Ascending aorta (tissue), 2 donors: ENCODE data around the gene UBE2F. TPM values are rescaled to one million over a fixed set of nuclear protein-coding genes. Genes with fewer than 3 reads are reported as not detected.

Experiments used
- DNase-seq, 2 donors: peaks; one replicate each; pipeline ENCODE4 v3.0.0-alpha.2; 2019; ENCODE audit warnings: low spot score in 2 of 2
- H3K27ac ChIP-seq, 2 donors: fragments of 200-600 bp; sonication (generic); one replicate each; pipeline ENCODE4 v1.5.1; 2016 to 2017; ENCODE audit warnings: mild to moderate bottlenecking in 1 of 2
- H3K27me3 ChIP-seq: fragments of 200-600 bp; sonication (generic); one replicate; pipeline ENCODE4 v1.5.1; 2017
- H3K36me3 ChIP-seq, 2 donors: fragments of 200-600 bp; sonication (generic); one replicate each; pipeline ENCODE4 v1.5.1; 2016
- H3K4me1 ChIP-seq, 2 donors: fragments of 200-600 bp; sonication (generic); one replicate each; pipeline ENCODE4 v1.5.1; 2016 to 2017; ENCODE audit warnings: mild to moderate bottlenecking in 1 of 2
- H3K4me3 ChIP-seq, 2 donors: fragments of 200-600 bp; sonication (generic); one replicate each; pipeline ENCODE4 v1.5.1; 2016 to 2017; ENCODE audit warnings: mild to moderate bottlenecking in 1 of 2
- H3K9me3 ChIP-seq, 2 donors: fragments of 200-600 bp; sonication (generic); one replicate each; pipeline ENCODE4 v1.5.1; 2016
- CTCF ChIP-seq, 3 experiments: fragments of 200-600 bp in 2 of 3; fragments of 450-650 bp in 1 of 3; sonication (generic) in 2 of 3; IDR thresholded peaks; one replicate each; pipeline ENCODE4 v1.5.1; 2016 to 2019; ENCODE audit warnings: antibody characterized with exemption in 3 of 3, mild to moderate bottlenecking in 1 of 3, moderate library complexity in 1 of 3
- intact Hi-C: fragments of 100-400 bp; cut with DNase I; formaldehyde crosslinking; loops from one replicate; pipeline ENCODE4 v1.15.1; 2023
- total RNA-seq: library from RNA; depleted of rRNA; stranded (reverse); fragments of >200 nt; gene quantifications from one replicate; pipeline ENCODE4 v1.1.0, GENCODE V29; 2016

The UBE2F gene
- total RNA-seq, 1 donor from 2014 or later: 50.7 TPM

GRCh38 chr2:238090887-238091286, 124.1 kb downstream of the UBE2F start:
- no peaks in the 10 kb centered on the region for H3K27me3 ChIP-seq
- H3K27ac ChIP-seq: no peak overlapping the region
- TF ChIP-seq CTCF (IDR thresholded peaks at IDR 0.05): no peak
- H3K4me3 ChIP-seq: no peak overlapping the region
- no peak for DNase-seq
- no peaks in the 10 kb centered on the region for H3K36me3 ChIP-seq
- H3K4me1 ChIP-seq: no peaks in the 10 kb centered on the region
- no peaks in the 10 kb centered on the region for H3K9me3 ChIP-seq
- intact Hi-C loops: no loop called here

GRCh38 chr2:238091436-238092060, 124.7 kb downstream of the UBE2F start:
- Histone ChIP-seq H3K36me3 (no peaks in the 10 kb centered on the region), H3K27ac (no peak overlapping the region), H3K4me3 (no peak overlapping the region), H3K27me3 (no peaks in the 10 kb centered on the region), H3K9me3 (no peaks in the 10 kb centered on the region), H3K4me1 (no peaks in the 10 kb centered on the region)
- intact Hi-C loops: no loop called here
- no peak for TF ChIP-seq CTCF (IDR thresholded peaks at IDR 0.05)
- no peak for DNase-seq

Other genes starting within 250 kb of the UBE2F start
- 8.5 TPM for gene RBM44, start 168.2 kb upstream of the UBE2F start, total RNA-seq
- gene RAMP1, start 107.4 kb upstream of the UBE2F start, total RNA-seq: 191 TPM
- 87.5 TPM for gene SCLY, start 94.0 kb downstream of the UBE2F start, total RNA-seq
- gene ESPNL, start 133.3 kb downstream of the UBE2F start, total RNA-seq: not detected
- gene KLHL30, start 171.7 kb downstream of the UBE2F start, total RNA-seq: 28.2 TPM
- gene ERFE, start 192.0 kb downstream of the UBE2F start, total RNA-seq: 3.3 TPM
- gene ILKAP, start 236.7 kb downstream of the UBE2F start, total RNA-seq: 22.6 TPM